Smooth muscle cell (in vitro differentiated cells): ENCODE measurements around the gene CPB2. TPM values are rescaled to one million over a fixed set of nuclear protein-coding genes. Genes with fewer than 3 reads are reported as not detected.

ENCODE experiments used
- DNase-seq: peaks from one replicate; lab custom pipeline; 2025; ENCODE audit not compliant: unreplicated experiment; lab: John Stamatoyannopoulos, UW
- H2AFZ ChIP-seq: fragments of 200-600 bp; sonication (generic); 2 replicates; pipeline ENCODE4 v1.6.0; 2016; ENCODE audit warnings: antibody characterized with exemption, low read depth, mild to moderate bottlenecking
- H3F3A ChIP-seq: fragments of 200-600 bp; sonication (generic); 2 replicates; pipeline ENCODE4 v1.6.0; 2017; ENCODE audit warnings: antibody characterized with exemption, low read depth
- H3K27ac ChIP-seq: fragments of 200-600 bp; sonication (generic); 2 replicates; pipeline ENCODE4 v1.5.1; 2016; ENCODE audit warnings: low read depth, mild to moderate bottlenecking
- H3K27me3 ChIP-seq: fragments of 200-600 bp; sonication (generic); 2 replicates; pipeline ENCODE4 v1.6.1; 2016; ENCODE audit warnings: low read depth, mild to moderate bottlenecking
- H3K36me3 ChIP-seq: fragments of 200-600 bp; sonication (generic); 2 replicates; pipeline ENCODE4 v1.5.1; 2016; ENCODE audit warnings: low read depth
- H3K4me1 ChIP-seq: fragments of 200-600 bp; sonication (generic); 2 replicates; pipeline ENCODE4 v1.5.1; 2016; ENCODE audit warnings: low read depth
- H3K4me2 ChIP-seq: fragments of 200-600 bp; sonication (generic); 2 replicates; pipeline ENCODE4 v1.6.0; 2016; ENCODE audit warnings: mild to moderate bottlenecking
- H3K4me3 ChIP-seq: fragments of 200-600 bp; sonication (generic); 2 replicates; pipeline ENCODE4 v1.5.1; 2016; ENCODE audit warnings: mild to moderate bottlenecking
- H3K79me2 ChIP-seq: fragments of 200-600 bp; sonication (generic); 2 replicates; pipeline ENCODE4 v1.6.0; 2016; ENCODE audit warnings: low read depth, mild to moderate bottlenecking
- H3K9ac ChIP-seq: fragments of 200-600 bp; sonication (generic); 2 replicates; pipeline ENCODE4 v1.6.0; 2016; ENCODE audit warnings: low read depth
- H3K9me3 ChIP-seq: fragments of 200-600 bp; sonication (generic); replicated peaks from 2 replicates; pipeline ENCODE4 v1.5.1; 2016; ENCODE audit warnings: low read depth
- H4K20me1 ChIP-seq: fragments of 200-600 bp; sonication (generic); 2 replicates; pipeline ENCODE4 v1.6.0; 2016; ENCODE audit warnings: low read depth
- WGBS: methylation state at CpG from one replicate; pipeline ENCODE4 v1.1.7; 2016; ENCODE audit warnings: low lambda C conversion rate; 5-methylcytosine and 5-hydroxymethylcytosine counted together
- polyA plus RNA-seq: library from polyadenylated mRNA; unstranded; fragments of >200 nt; fragmentation: Nextera tagmentation; extraction: Ambion mirVana; gene quantifications from 2 replicates; pipeline ENCODE4 v1.2.1, GENCODE V29; 2016
- total RNA-seq: library from RNA; depleted of rRNA; stranded (reverse); fragments of >200 nt; gene quantifications from 2 replicates; pipeline ENCODE4 v1.2.3, GENCODE V29; 2014
- TF ChIP-seq, protein P1 (sequence below): fragments of 200-600 bp; sonication (generic); IDR thresholded peaks from 2 replicates; pipeline ENCODE4 v1.5.1; 2017; ENCODE audit warnings: borderline replicate concordance, mild to moderate bottlenecking, antibody characterized with exemption; ENCODE audit not compliant: insufficient read depth, poor library complexity, severe bottlenecking

The CPB2 gene
- total and polyA plus RNA-seq, 2 experiments from 2014 or later = 0.09 TPM; not detected in 1

DNA sequence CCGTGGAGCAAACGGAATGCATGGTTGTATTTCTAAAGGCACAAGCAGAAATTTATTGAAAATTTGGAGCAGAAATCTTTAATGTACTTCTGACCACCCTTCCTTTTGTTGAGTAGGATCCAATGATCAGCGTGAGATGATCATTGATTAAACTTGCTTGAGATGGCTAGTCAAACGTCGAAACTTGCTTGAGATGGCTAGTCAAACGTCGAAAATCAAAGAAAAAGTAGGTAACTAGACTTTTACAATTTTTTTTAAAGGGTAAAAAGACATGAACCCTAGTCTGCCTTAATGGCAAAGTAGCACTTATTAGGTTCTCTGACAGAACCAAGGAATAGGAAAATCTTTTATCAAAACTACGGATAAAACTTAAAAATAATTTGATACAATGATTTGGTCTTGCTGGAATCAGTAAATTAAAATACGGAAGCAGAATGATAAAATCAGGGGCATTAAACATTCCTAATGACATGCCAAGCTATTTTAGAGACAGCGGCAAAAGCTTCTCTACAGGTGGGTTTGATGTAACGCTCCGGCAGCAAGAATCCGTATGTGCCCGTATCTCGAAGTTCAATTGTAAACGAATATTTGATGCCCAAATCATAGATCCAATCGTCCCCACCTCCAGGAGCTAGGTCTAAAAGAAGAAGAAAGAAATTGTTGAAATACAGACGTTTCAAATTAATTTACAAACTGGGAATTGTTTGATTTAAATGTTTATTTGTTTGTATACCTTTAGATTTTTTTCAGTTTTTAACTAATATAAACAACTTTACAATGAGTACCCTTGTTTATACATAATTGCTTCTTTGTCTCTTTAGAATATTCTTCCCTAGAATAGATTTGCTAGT, 51.4 kb downstream of the CPB2 start:
- H3K27ac ChIP-seq = peak overlapping the region; percentile 82
- peak overlapping the region; percentile 42 for H3K9ac ChIP-seq
- peak overlapping the region; percentile 97 for H2AFZ ChIP-seq
- H3K27me3 ChIP-seq = no peaks in the 10 kb centered on the region
- peak overlapping the region; percentile 84 for H3K4me2 ChIP-seq
- no peaks in the 10 kb centered on the region for H3K9me3 ChIP-seq
- H3F3A ChIP-seq = no peaks in the 10 kb centered on the region
- DNase-seq = no peak
- 18% methylated on average over 18 of the region's 18 CpGs for WGBS
- H3K79me2 ChIP-seq = peaks cover 41% of the 10 kb centered on the region
- peaks cover 29% of the 10 kb centered on the region for H3K4me1 ChIP-seq
- no peaks in the 10 kb centered on the region for H3K36me3 ChIP-seq
- H3K4me3 ChIP-seq = peak overlapping the region; percentile 78
- H4K20me1 ChIP-seq = peaks cover 28% of the 10 kb centered on the region
- TF ChIP-seq, protein P1, sequence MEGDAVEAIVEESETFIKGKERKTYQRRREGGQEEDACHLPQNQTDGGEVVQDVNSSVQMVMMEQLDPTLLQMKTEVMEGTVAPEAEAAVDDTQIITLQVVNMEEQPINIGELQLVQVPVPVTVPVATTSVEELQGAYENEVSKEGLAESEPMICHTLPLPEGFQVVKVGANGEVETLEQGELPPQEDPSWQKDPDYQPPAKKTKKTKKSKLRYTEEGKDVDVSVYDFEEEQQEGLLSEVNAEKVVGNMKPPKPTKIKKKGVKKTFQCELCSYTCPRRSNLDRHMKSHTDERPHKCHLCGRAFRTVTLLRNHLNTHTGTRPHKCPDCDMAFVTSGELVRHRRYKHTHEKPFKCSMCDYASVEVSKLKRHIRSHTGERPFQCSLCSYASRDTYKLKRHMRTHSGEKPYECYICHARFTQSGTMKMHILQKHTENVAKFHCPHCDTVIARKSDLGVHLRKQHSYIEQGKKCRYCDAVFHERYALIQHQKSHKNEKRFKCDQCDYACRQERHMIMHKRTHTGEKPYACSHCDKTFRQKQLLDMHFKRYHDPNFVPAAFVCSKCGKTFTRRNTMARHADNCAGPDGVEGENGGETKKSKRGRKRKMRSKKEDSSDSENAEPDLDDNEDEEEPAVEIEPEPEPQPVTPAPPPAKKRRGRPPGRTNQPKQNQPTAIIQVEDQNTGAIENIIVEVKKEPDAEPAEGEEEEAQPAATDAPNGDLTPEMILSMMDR = no peak

DNA sequence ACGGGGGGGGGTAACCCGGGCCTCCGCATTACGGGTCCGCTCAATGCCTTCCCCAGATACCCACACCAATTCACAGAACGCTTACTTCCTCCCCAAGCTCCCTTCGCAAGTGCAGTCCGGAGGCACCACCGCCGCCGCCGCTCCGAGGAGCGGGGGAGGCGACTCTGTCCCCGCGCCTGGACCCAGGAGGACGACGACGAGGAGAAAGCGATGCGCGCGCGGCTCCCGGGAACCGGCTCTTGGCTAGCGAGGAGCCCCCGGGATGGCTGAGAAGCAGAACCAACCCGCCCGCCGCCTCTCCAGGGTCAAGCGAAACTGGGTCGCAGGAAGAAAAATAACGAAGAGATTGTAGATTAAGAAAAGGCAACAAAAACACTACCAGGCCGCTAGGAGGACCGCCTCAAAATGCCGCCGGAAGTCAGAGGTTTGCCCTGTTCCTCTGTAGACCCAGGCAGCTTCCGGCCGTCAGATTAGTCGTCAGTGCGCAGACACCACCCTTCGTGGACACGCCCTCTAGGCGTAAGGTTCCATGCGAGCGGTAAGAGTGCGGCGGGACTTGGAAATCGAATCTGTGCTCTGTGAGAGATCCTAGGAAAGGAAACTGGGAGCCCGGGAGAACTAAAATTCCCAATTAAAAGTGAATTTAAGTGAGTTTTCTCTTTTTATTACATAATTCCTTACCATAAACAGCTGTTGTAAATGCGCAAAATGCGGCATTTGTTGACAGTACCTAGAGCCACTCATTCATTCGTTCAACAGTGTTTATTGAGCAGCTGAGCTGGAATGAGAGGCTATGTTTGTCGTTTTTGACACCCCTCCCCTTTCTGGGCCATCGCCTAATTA, 52.3 kb downstream of the CPB2 start, which contains the start of gene ZC3H13:
Gene ZC3H13, minus strand, starts transcription at position 428 of the 843 bp plus-strand sequence. CDS start 7,239 bp downstream, outside the sequence.
- H3K9me3 ChIP-seq = no peaks in the 10 kb centered on the region
- TF ChIP-seq, protein P1 = peak; percentile 16
- H3K36me3 ChIP-seq = no peaks in the 10 kb centered on the region
- under 1% methylated on average over 57 of the region's 57 CpGs for WGBS
- peak within 1 kb of the TSS; percentile 78 for H3K4me3 ChIP-seq
- peak; percentile 65 for DNase-seq
- peaks cover 48% of the 10 kb centered on the region for H3K79me2 ChIP-seq
- H2AFZ ChIP-seq = peak within 1 kb of the TSS; percentile 97
- H3K27me3 ChIP-seq = no peaks in the 10 kb centered on the region
- peak within 1 kb of the TSS; percentile 90 for H3K9ac ChIP-seq
- H3K4me1 ChIP-seq = peaks cover 27% of the 10 kb centered on the region
- H4K20me1 ChIP-seq = peaks cover 35% of the 10 kb centered on the region
- no peaks in the 10 kb centered on the region for H3F3A ChIP-seq
- H3K4me2 ChIP-seq = peak within 1 kb of the TSS; percentile 84
- peak within 1 kb of the TSS; percentile 82 for H3K27ac ChIP-seq

DNA sequence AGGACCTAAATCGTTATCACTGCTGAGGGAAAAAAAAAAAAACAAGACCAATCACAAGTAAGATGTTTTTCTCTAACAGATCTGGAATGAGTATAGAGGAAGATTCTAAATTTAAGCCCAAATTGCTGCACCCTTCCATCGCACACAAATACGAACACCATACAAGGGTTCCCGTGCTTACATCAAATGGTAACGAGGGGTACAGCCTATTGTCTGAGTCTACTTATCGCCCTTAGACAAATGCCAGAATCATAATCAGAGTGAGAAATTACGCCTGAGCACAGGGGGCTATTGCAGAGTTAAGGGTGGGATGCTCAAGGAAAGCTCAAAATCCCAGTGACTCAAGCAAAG, 52.9 kb downstream of the CPB2 start:
- H3K4me2 ChIP-seq = peak overlapping the region; percentile 84
- H2AFZ ChIP-seq = peak overlapping the region; percentile 97
- DNase-seq = no peak
- H4K20me1 ChIP-seq = peaks cover 41% of the 10 kb centered on the region
- H3F3A ChIP-seq = no peaks in the 10 kb centered on the region
- peaks cover 54% of the 10 kb centered on the region for H3K79me2 ChIP-seq
- TF ChIP-seq, protein P1 = no peak
- peaks cover 22% of the 10 kb centered on the region for H3K4me1 ChIP-seq
- peak overlapping the region; percentile 90 for H3K9ac ChIP-seq
- no peaks in the 10 kb centered on the region for H3K27me3 ChIP-seq
- WGBS = under 1% methylated on average over 7 of the region's 7 CpGs
- peak overlapping the region; percentile 82 for H3K27ac ChIP-seq
- H3K4me3 ChIP-seq = peak overlapping the region; percentile 78
- no peaks in the 10 kb centered on the region for H3K9me3 ChIP-seq
- no peaks in the 10 kb centered on the region for H3K36me3 ChIP-seq
